ENCODE results near the gene SERTAD1.
A peak's percentile ranks its signal among the peaks of the same experiment; 100 is the strongest.
"Not testable (repeated sequence)": the region's sequence is repeated elsewhere in the genome, so short reads cannot be mapped to it uniquely, and the experiment has no call there.

SERTAD1 gene

GRCh38 chr19:40442328-40443130 is 16.7 kb upstream of the SERTAD1 start:
- Histone ChIP-seq H3K27ac (peak overlapping the region; percentile 79), H3K4me1 (peaks cover 26% of the 10 kb centered on the region), H3K36me3 (ENCODE audit: control insufficient read depth, insufficient read depth, low read length) (no peaks in the 10 kb centered on the region), H3K27me3 (ENCODE audit: control insufficient read depth, insufficient read depth, low read length) (no peaks in the 10 kb centered on the region), H3K4me3 (ENCODE audit: low read depth, low read length) (peak overlapping the region; percentile 98), H3K9ac (peak overlapping the region; percentile 8), H3K9me3 (ENCODE audit: control insufficient read depth, low read length) (no peaks in the 10 kb centered on the region), H3K4me2 (ENCODE audit: low read length) (peak overlapping the region; percentile 72), H2AFZ (no peak overlapping the region), H3K79me2 (peaks cover 6% of the 10 kb centered on the region)
- no peak for TF ChIP-seq CTCF (IDR thresholded peaks at IDR 0.05)

- Histone ChIP-seq H3K4me1 (peaks cover 26% of the 10 kb centered on the region), H3K79me2 (peaks cover 6% of the 10 kb centered on the region), H3K9me3 (ENCODE audit: control insufficient read depth, low read length) (no peaks in the 10 kb centered on the region), H2AFZ (no peak overlapping the region), H3K9ac (no peak overlapping the region), H3K27ac (peak overlapping the region; percentile 79), H3K4me2 (ENCODE audit: low read length) (peak overlapping the region; percentile 72), H3K27me3 (ENCODE audit: control insufficient read depth, insufficient read depth, low read length) (no peaks in the 10 kb centered on the region), H3K4me3 (ENCODE audit: low read depth, low read length) (no peak overlapping the region), H3K36me3 (ENCODE audit: control insufficient read depth, insufficient read depth, low read length) (no peaks in the 10 kb centered on the region)
- TF ChIP-seq CTCF (IDR thresholded peaks at IDR 0.05), result no peak
These were observed 16.0 kb upstream of the SERTAD1 start for GRCh38 chr19:40441719-40442253.

- Histone ChIP-seq H3K4me2 (ENCODE audit: low read length) (no peak overlapping the region), H3K36me3 (ENCODE audit: control insufficient read depth, insufficient read depth, low read length) (no peaks in the 10 kb centered on the region), H3K4me1 (peaks cover 18% of the 10 kb centered on the region), H3K79me2 (peaks cover 6% of the 10 kb centered on the region), H3K27ac (no peak overlapping the region), H3K27me3 (ENCODE audit: control insufficient read depth, insufficient read depth, low read length) (no peaks in the 10 kb centered on the region), H2AFZ (no peak overlapping the region), H3K9me3 (ENCODE audit: control insufficient read depth, low read length) (no peaks in the 10 kb centered on the region), H3K9ac (no peak overlapping the region), H3K4me3 (ENCODE audit: low read depth, low read length) (no peak overlapping the region)
- TF ChIP-seq CTCF (IDR thresholded peaks at IDR 0.05), result no peak
These were observed 12.5 kb upstream of the SERTAD1 start for GRCh38 chr19:40438284-40438683.

GRCh38 chr19:40433391-40434216 is 7.8 kb upstream of the SERTAD1 start:
- Histone ChIP-seq H3K27ac (peak overlapping the region; percentile 100), H3K79me2 (no peaks in the 10 kb centered on the region), H3K9ac (peak overlapping the region; percentile 77), H3K36me3 (ENCODE audit: control insufficient read depth, insufficient read depth, low read length) (no peaks in the 10 kb centered on the region), H3K4me2 (ENCODE audit: low read length) (peak overlapping the region; percentile 97), H3K4me1 (peaks cover 12% of the 10 kb centered on the region), H3K4me3 (ENCODE audit: low read depth, low read length) (peak overlapping the region; percentile 83), H2AFZ (peak overlapping the region; percentile 98), H3K27me3 (ENCODE audit: control insufficient read depth, insufficient read depth, low read length) (no peaks in the 10 kb centered on the region), H3K9me3 (ENCODE audit: control insufficient read depth, low read length) (no peaks in the 10 kb centered on the region)
- TF ChIP-seq CTCF (IDR thresholded peaks at IDR 0.05), result no peak

- Histone ChIP-seq H3K4me2 (ENCODE audit: low read length) (peak overlapping the region; percentile 97), H3K27ac (peak overlapping the region; percentile 100), H3K4me1 (peaks cover 12% of the 10 kb centered on the region), H2AFZ (peak overlapping the region; percentile 98), H3K4me3 (ENCODE audit: low read depth, low read length) (peak overlapping the region; percentile 83)
- not testable (repeated sequence) for H3K36me3 ChIP-seq (ENCODE audit: control insufficient read depth, insufficient read depth, low read length); H3K9me3 ChIP-seq (ENCODE audit: control insufficient read depth, low read length); H3K27me3 ChIP-seq (ENCODE audit: control insufficient read depth, insufficient read depth, low read length); H3K9ac ChIP-seq; H3K79me2 ChIP-seq
These were observed 7.0 kb upstream of the SERTAD1 start for GRCh38 chr19:40432760-40433159.

Data from parathyroid adenoma (tissue), 2 donors.